Measurements from ENCODE around the gene PPP1R13L. TPM values are rescaled to one million over a fixed set of nuclear protein-coding genes. Genes with fewer than 3 reads are reported as not detected.

Gene PPP1R13L
- total RNA-seq, 4 donors from 2014 or later: 53.1 to 166 (median 87.8) TPM

- WGBS, 2 donors: 78 to 88% methylated on average over 10 to 12 of the region's 20 CpGs
- DNase-seq: no peak
- Histone ChIP-seq H3K27me3 (peaks cover 0 to 8% (median 0%) of the 10 kb centered on the region in 4 donors), H3K4me3 (no peak overlapping the region), H3K36me3 (peaks cover 9 to 95% (median 22%) of the 10 kb centered on the region in 3 donors), H3K27ac (no peak overlapping the region), H3K9me3 (no peaks in the 10 kb centered on the region), H3K4me1 (no peaks in the 10 kb centered on the region)
- no peak for TF ChIP-seq CTCF (IDR thresholded peaks at IDR 0.05)
- no peak for TF ChIP-seq POLR2A (IDR thresholded peaks at IDR 0.05)
- intact Hi-C loops (cut with DNase I): no loop called here
Measured at GRCh38 chr19:45352471-45352870, 52.4 kb downstream of the PPP1R13L start.

GRCh38 chr19:45352062-45352461, 52.8 kb downstream of the PPP1R13L start:
- Histone ChIP-seq H3K27me3 (peaks cover 0 to 12% (median 0%) of the 10 kb centered on the region in 4 donors), H3K36me3 (peaks cover 9 to 93% (median 22%) of the 10 kb centered on the region in 3 donors), H3K4me1 (no peaks in the 10 kb centered on the region), H3K27ac (no peak overlapping the region), H3K9me3 (no peaks in the 10 kb centered on the region), H3K4me3 (no peak overlapping the region)
- WGBS, 2 donors: 76 to 100% methylated on average over 2 to 5 of the region's 15 CpGs
- TF ChIP-seq POLR2A (IDR thresholded peaks at IDR 0.05): no peak
- DNase-seq: no peak
- intact Hi-C loops (cut with DNase I): no loop called here

GRCh38 chr19:45351401-45351952, 53.4 kb downstream of the PPP1R13L start:
- intact Hi-C loops (cut with DNase I): no loop called here
- TF ChIP-seq CTCF (IDR thresholded peaks at IDR 0.05) (no peak), POLR2A (IDR thresholded peaks at IDR 0.05) (no peak)
- Histone ChIP-seq H3K27ac (no peak overlapping the region), H3K4me3 (no peak overlapping the region), H3K27me3 (peaks cover 0 to 18% (median 0%) of the 10 kb centered on the region in 4 donors), H3K9me3 (no peaks in the 10 kb centered on the region), H3K4me1 (no peaks in the 10 kb centered on the region), H3K36me3 (peaks cover 9 to 87% (median 22%) of the 10 kb centered on the region in 3 donors)
- no peak for DNase-seq
- WGBS, 2 donors: 59% methylated on average over 7 of the region's 13 CpGs; no CpG with 5 or more reads in 1 of the 2 donors

- peaks cover 0 to 2% (median 0%) of the 10 kb centered on the region in 3 donors for H3K4me1 ChIP-seq
- TF ChIP-seq POLR2A (IDR thresholded peaks at IDR 0.05) (no peak), CTCF (IDR thresholded peaks at IDR 0.05) (no peak)
- H3K27me3 ChIP-seq: peaks cover 0 to 27% (median 0%) of the 10 kb centered on the region in 4 donors
- H3K36me3 ChIP-seq: peaks cover 9 to 81% (median 22%) of the 10 kb centered on the region in 3 donors
- intact Hi-C loops (cut with DNase I): no loop called here
- no peak overlapping the region for H3K27ac ChIP-seq
- no peak overlapping the region for H3K4me3 ChIP-seq
- 100% methylated on average over 1 of the region's 17 CpGs; no CpG with 5 or more reads in 1 of the 2 donors for WGBS, 2 donors
- no peaks in the 10 kb centered on the region for H3K9me3 ChIP-seq
- DNase-seq: no peak
Measured at GRCh38 chr19:45350477-45351058, 54.3 kb downstream of the PPP1R13L start.

GRCh38 chr19:45349430-45349941, 55.4 kb downstream of the PPP1R13L start:
- TF ChIP-seq CTCF (IDR thresholded peaks at IDR 0.05): no peak
- no peak for TF ChIP-seq POLR2A (IDR thresholded peaks at IDR 0.05)
- H3K9me3 ChIP-seq: no peaks in the 10 kb centered on the region
- 89 to 92% methylated on average over 7 to 8 of the region's 17 CpGs for WGBS, 2 donors
- H3K27me3 ChIP-seq: peaks cover 0 to 38% (median 0%) of the 10 kb centered on the region in 4 donors
- DNase-seq: no peak
- peaks cover 0 to 13% (median 6%) of the 10 kb centered on the region in 3 donors for H3K4me1 ChIP-seq
- intact Hi-C loops (cut with DNase I): no loop called here
- peaks cover 9 to 70% (median 22%) of the 10 kb centered on the region in 3 donors for H3K36me3 ChIP-seq
- no peak overlapping the region for H3K27ac ChIP-seq
- no peak overlapping the region for H3K4me3 ChIP-seq
